ENCODE measurements around the gene RRP8.

RRP8 gene

DNA sequence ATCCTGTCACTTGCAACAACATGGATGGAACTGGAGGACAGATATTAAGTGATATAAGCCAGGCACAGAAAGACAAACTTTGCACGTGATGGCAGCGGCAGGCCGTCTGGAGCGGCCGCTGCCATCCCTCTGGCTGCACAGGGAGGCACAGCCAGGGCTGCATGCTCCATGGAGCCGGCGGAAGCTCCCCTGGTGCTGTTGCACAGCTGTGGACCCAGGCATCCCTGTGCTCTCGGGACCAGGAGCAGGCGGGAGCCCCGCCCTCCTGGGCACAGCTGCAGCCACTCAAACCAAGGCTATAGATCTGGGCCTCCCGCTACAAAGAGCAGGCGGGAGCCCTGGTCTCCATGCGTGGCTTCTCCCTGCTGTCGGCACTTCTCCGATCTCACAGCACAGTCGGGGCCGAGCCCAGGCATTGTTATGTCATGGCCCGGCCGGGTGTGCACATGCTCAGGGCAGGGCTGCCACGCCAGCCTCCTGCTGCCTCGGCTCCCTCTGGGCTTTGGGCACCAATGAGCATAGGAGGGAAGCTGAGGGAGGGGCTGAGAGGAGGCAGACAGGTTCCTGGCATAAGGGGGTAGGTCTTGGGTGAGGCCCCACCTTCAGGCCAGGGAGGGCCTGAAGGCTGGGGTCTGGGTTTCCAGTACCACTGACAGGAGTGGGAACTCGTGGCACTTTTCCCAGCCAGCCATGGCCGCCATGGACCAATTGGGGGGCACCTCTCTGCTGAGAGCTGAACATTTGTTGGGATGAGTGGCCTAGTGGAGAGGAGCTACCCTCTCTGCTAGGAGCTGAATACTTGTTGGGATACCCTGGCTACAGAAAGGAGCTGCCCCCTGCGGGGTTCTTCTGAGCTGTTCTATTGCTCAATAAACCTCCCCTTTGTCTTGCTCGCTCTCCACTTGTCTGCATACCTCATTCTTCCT, 16.7 kb downstream of the RRP8 start:
- no peak for FAIRE-seq
- DNase-seq (ENCODE audit: insufficient read length, low spot score) = no peak
- no peak for TF ChIP-seq CTCF (IDR thresholded peaks at IDR 0.05; ENCODE audit: insufficient read depth, missing control alignments)

DNA sequence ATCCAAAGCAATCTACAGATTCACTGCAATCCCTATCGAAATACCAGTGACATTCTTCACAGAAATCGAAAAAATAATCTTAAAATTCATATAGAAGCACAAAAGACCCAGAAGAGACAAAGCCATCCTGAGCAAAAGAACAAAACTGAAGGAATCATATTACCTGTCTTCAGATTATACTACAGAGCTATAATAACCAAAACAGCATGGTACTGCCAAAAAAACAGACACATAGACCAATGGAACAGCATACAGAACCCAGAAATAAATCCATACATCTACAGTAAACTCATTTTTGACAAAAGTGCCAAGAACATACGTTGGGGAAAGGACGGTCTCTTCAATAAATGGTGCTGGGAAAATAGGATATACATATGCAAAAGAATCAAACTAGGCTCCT, 18.9 kb downstream of the RRP8 start:
- no peak for TF ChIP-seq CTCF (IDR thresholded peaks at IDR 0.05; ENCODE audit: insufficient read depth, missing control alignments)
- DNase-seq (ENCODE audit: insufficient read length, low spot score) = no peak
- no peak for FAIRE-seq

- TF ChIP-seq CTCF (IDR thresholded peaks at IDR 0.05; ENCODE audit: insufficient read depth, missing control alignments) = no peak
- DNase-seq (ENCODE audit: insufficient read length, low spot score) (no peak), FAIRE-seq (no peak)
Measured at GRCh38 chr11:6583584-6583983, 19.8 kb downstream of the RRP8 start.

DNA sequence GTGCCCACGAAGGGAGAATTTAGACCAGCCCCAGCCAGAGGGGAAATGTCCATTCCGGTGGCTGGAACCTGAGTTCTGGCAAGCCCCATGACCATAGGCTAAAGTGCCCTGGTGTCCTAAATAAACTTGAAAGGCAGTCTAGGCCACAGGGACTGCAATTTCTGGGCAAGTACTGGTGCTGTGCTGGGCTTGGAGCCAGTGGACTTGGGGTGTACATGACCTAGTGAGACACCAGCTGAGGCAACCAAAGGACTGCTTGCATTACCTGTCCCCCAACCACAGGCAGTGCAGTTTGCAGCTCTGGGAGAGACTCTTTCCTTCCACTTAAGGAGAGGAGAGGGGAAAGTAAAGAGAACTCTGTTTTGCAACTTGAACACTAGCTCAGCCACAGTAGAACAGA, 23.7 kb downstream of the RRP8 start:
- no peak for TF ChIP-seq CTCF (IDR thresholded peaks at IDR 0.05; ENCODE audit: insufficient read depth, missing control alignments)
- no peak for FAIRE-seq
- DNase-seq (ENCODE audit: insufficient read length, low spot score) = no peak

DNA sequence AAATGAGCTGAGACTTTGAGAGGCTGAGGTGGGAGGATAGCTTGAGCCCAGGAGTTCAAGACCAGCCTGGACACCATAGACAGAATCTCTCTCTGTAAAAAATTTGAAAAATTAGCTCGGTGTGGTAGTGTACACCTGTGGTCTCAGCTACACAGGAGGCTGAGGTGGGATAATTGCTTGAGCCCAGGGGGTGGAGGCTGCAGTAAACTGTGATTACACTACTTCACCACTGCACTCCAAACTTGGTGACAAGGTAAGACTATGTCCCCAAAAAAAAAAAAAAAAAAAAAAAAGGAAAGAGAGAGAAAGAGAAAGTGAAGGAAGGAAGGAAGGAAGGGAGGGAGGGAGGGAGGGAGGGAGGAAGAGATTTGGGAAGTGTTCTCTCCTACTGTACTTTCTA, 25.3 kb downstream of the RRP8 start:
- TF ChIP-seq CTCF (IDR thresholded peaks at IDR 0.05; ENCODE audit: insufficient read depth, missing control alignments) = no peak
- FAIRE-seq = no peak
- no peak for DNase-seq (ENCODE audit: insufficient read length, low spot score)

DNA sequence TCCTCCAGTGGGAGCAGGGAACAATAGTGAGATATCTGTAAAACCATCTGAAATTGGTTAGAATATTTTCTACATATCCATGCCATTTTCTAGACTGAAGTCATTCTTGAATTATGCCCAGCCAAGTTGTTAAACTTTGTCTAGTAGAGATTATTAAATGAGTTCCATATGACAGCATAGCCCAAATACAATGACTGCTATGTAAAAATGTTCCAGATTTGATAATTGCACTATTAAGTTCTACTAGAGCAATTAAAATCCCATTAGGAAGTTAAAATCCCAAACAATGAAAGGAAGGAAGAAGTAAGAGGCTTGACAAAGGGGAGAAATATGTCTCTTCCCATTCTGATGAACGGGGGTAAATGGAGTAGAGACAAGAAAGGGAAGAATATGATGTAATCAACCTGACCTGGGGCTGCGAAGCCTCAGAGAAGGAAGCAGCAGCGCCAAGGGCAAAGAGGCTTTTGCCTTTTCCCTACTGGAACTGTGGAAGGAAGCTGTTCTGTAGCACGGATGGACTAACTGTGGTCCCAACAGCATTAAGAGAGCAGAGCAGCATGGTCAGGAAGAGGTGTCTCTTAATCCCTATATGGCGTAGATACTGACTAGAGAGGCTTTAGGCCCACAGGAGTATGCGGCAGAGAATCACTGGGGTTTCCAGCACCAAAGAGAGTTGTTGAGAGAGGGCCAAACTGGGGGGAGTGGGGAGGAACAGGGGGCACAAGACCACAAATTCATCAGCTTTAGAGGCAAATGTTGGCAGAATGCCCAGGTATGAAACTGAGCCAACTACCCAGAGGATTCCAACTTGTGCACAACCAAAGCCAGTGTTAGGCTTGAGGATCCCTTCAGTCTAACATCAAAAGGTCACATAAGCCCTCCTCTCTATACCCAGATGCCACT, 26.7 kb downstream of the RRP8 start:
- FAIRE-seq (no peak), DNase-seq (ENCODE audit: insufficient read length, low spot score) (no peak)
- TF ChIP-seq CTCF (IDR thresholded peaks at IDR 0.05; ENCODE audit: insufficient read depth, missing control alignments) = no peak
